Astrocyte (in vitro differentiated cells and primary cell): ENCODE results near the gene MED13L. TPM values are rescaled to one million over a fixed set of nuclear protein-coding genes. Genes with fewer than 3 reads are reported as not detected.

Experiments
- DNase-seq: peaks from one replicate; pipeline ENCODE4 v3.0.0-alpha.2; 2010; ENCODE audit warnings: low read depth
- FAIRE-seq: peaks from 2 replicates; lab custom pipeline; 2011; peaks lifted over from hg19 to GRCh38; lab: Jason Lieb, UNC
- H2AFZ ChIP-seq: 2 replicates; pipeline ENCODE4 v1.6.0; 2012; ENCODE audit warnings: low read depth, low read length, inconsistent platforms
- H3K27ac ChIP-seq: 2 replicates; pipeline ENCODE4 v1.5.1; 2011; ENCODE audit warnings: low read depth, low read length, inconsistent platforms
- H3K27me3 ChIP-seq: 2 replicates; pipeline ENCODE4 v1.6.0; 2011; ENCODE audit warnings: low read length, inconsistent platforms; ENCODE audit not compliant: insufficient read depth
- H3K36me3 ChIP-seq: 2 replicates; pipeline ENCODE4 v1.5.1; 2011; ENCODE audit warnings: low read length, inconsistent platforms; ENCODE audit not compliant: insufficient read depth
- H3K4me1 ChIP-seq: 2 replicates; pipeline ENCODE4 v1.5.1; 2011; ENCODE audit warnings: low read length, inconsistent platforms; ENCODE audit not compliant: insufficient read depth
- H3K4me2 ChIP-seq: 2 replicates; pipeline ENCODE4 v1.6.0; 2012; ENCODE audit warnings: low read length, inconsistent platforms
- H3K4me3 ChIP-seq: 2 replicates; pipeline ENCODE4 v1.5.1; 2011; ENCODE audit warnings: low read depth, mild to moderate bottlenecking, low read length, inconsistent platforms; ENCODE audit not compliant: insufficient read depth
- H3K79me2 ChIP-seq: 2 replicates; pipeline ENCODE4 v1.6.0; 2012; ENCODE audit warnings: mild to moderate bottlenecking, low read length, inconsistent platforms; ENCODE audit not compliant: insufficient read depth
- H3K9ac ChIP-seq: 2 replicates; pipeline ENCODE4 v1.6.0; 2012; ENCODE audit warnings: mild to moderate bottlenecking, low read length, inconsistent platforms
- H3K9me3 ChIP-seq: 2 replicates; pipeline ENCODE4 v1.5.1; 2012; ENCODE audit warnings: low read depth, mild to moderate bottlenecking, low read length, inconsistent platforms; ENCODE audit not compliant: insufficient read depth
- H4K20me1 ChIP-seq: 2 replicates; pipeline ENCODE4 v1.6.0; 2012; ENCODE audit warnings: low read length, inconsistent platforms; ENCODE audit not compliant: insufficient read depth
- H3K27ac Mint-ChIP-seq: one replicate; pipeline ENCODE4 v1.8.0; 2021; ENCODE audit warnings: mild to moderate bottlenecking, mixed read lengths; ENCODE audit not compliant: unreplicated experiment
- H3K27me3 Mint-ChIP-seq: one replicate; pipeline ENCODE4 v1.8.0; 2021; ENCODE audit warnings: low read depth, mixed read lengths; ENCODE audit not compliant: unreplicated experiment
- H3K36me3 Mint-ChIP-seq: one replicate; pipeline ENCODE4 v1.8.0; 2021; ENCODE audit warnings: low read depth, mixed read lengths; ENCODE audit not compliant: unreplicated experiment
- H3K4me1 Mint-ChIP-seq: one replicate; pipeline ENCODE4 v1.8.0; 2021; ENCODE audit warnings: low read depth, mixed read lengths; ENCODE audit not compliant: unreplicated experiment
- H3K4me3 Mint-ChIP-seq: one replicate; pipeline ENCODE4 v1.8.0; 2021; ENCODE audit warnings: mild to moderate bottlenecking, moderate library complexity, mixed read lengths; ENCODE audit not compliant: unreplicated experiment
- H3K9me3 Mint-ChIP-seq: one replicate; pipeline ENCODE4 v1.8.0; 2021; ENCODE audit warnings: mild to moderate bottlenecking, mixed read lengths; ENCODE audit not compliant: unreplicated experiment
- CTCF ChIP-seq: IDR thresholded peaks from 2 replicates; pipeline ENCODE4 v1.5.1; 2011; ENCODE audit warnings: low read depth, mild to moderate bottlenecking, inconsistent platforms, low read length, moderate library complexity; ENCODE audit not compliant: insufficient read depth
- EZH2 ChIP-seq: IDR thresholded peaks from 2 replicates; pipeline ENCODE4 v1.6.1; 2012; ENCODE audit warnings: mild to moderate bottlenecking, low read length, inconsistent platforms; ENCODE audit not compliant: insufficient read depth
- total RNA-seq: library from RNA; stranded (reverse); gene quantifications from 2 replicates; pipeline ENCODE4 v1.2.1, GENCODE V29; 2021

MED13L gene
- total RNA-seq, 1 donor from 2014 or later = 153 TPM

- Mint-ChIP-seq H3K4me1 (peaks cover 19% of the 10 kb centered on the region), H3K36me3 (peaks cover 2% of the 10 kb centered on the region), H3K9me3 (no peaks in the 10 kb centered on the region), H3K4me3 (no peak overlapping the region), H3K27me3 (no peaks in the 10 kb centered on the region), H3K27ac (no peak overlapping the region)
- DNase-seq (no peak), FAIRE-seq (no peak)
- Histone ChIP-seq H2AFZ (no peak overlapping the region), H3K4me3 (no peak overlapping the region), H3K27ac (no peak overlapping the region), H3K9ac (no peak overlapping the region), H3K4me2 (no peak overlapping the region), H3K27me3 (no peaks in the 10 kb centered on the region), H3K79me2 (peaks cover 84% of the 10 kb centered on the region), H3K4me1 (peaks cover 4% of the 10 kb centered on the region), H3K36me3 (no peaks in the 10 kb centered on the region), H3K9me3 (no peaks in the 10 kb centered on the region), H4K20me1 (peaks cover 61% of the 10 kb centered on the region)
- TF ChIP-seq CTCF = no peak
- no peak for TF ChIP-seq EZH2
Observed at GRCh38 chr12:116091579-116091978, 185.9 kb downstream of the MED13L start.

GRCh38 chr12:116090516-116090915 is 187.0 kb downstream of the MED13L start:
- Histone ChIP-seq H3K79me2 (peaks cover 87% of the 10 kb centered on the region), H3K4me3 (no peak overlapping the region), H2AFZ (no peak overlapping the region), H3K9me3 (no peaks in the 10 kb centered on the region), H3K4me1 (peaks cover 4% of the 10 kb centered on the region), H3K9ac (no peak overlapping the region), H3K4me2 (no peak overlapping the region), H3K36me3 (no peaks in the 10 kb centered on the region), H3K27me3 (no peaks in the 10 kb centered on the region), H3K27ac (no peak overlapping the region), H4K20me1 (peaks cover 63% of the 10 kb centered on the region)
- no peak for TF ChIP-seq EZH2
- no peak for TF ChIP-seq CTCF
- no peak for FAIRE-seq
- no peak for DNase-seq
- Mint-ChIP-seq H3K9me3 (no peaks in the 10 kb centered on the region), H3K4me1 (peaks cover 24% of the 10 kb centered on the region), H3K27me3 (no peaks in the 10 kb centered on the region), H3K36me3 (peaks cover 2% of the 10 kb centered on the region), H3K27ac (no peak overlapping the region), H3K4me3 (no peak overlapping the region)

GRCh38 chr12:116089080-116089479 is 188.4 kb downstream of the MED13L start:
- H3K79me2 ChIP-seq = peaks cover 91% of the 10 kb centered on the region
- no peak for FAIRE-seq

More at GRCh38 chr12:116089080-116089479, 188.4 kb downstream of the MED13L start:
- no peak overlapping the region for H3K4me2 ChIP-seq
- peaks cover 4% of the 10 kb centered on the region for H3K4me1 ChIP-seq
- H3K9ac ChIP-seq = no peak overlapping the region
- H3K36me3 ChIP-seq = no peaks in the 10 kb centered on the region
- no peaks in the 10 kb centered on the region for H3K9me3 ChIP-seq
- Mint-ChIP-seq H3K4me3 (no peak overlapping the region), H3K4me1 (peaks cover 21% of the 10 kb centered on the region), H3K27me3 (no peaks in the 10 kb centered on the region), H3K36me3 (peaks cover 2% of the 10 kb centered on the region), H3K9me3 (no peaks in the 10 kb centered on the region), H3K27ac (no peak overlapping the region)
- no peak overlapping the region for H3K27ac ChIP-seq
- no peak for DNase-seq
- H3K4me3 ChIP-seq = no peak overlapping the region
- no peak overlapping the region for H2AFZ ChIP-seq
- H4K20me1 ChIP-seq = peaks cover 64% of the 10 kb centered on the region
- no peak for TF ChIP-seq CTCF
- no peak for TF ChIP-seq EZH2
- no peaks in the 10 kb centered on the region for H3K27me3 ChIP-seq
